ENCODE data around the gene PKLR. TPM values are rescaled to one million over a fixed set of nuclear protein-coding genes. Genes with fewer than 3 reads are reported as not detected.
A peak's percentile ranks its signal among the peaks of the same experiment; 100 is the strongest.
"Not testable (repeated sequence)": the region's sequence is repeated elsewhere in the genome, so short reads cannot be mapped to it uniquely, and the experiment has no call there.

Gene PKLR
- total and polyA plus RNA-seq, 12 donors = 0.11 TPM; not detected in 11

- 9 to 12% methylated on average over 47 of the region's 47 CpGs for WGBS, 2 donors
- Histone ChIP-seq H3K4me3 (peak overlapping the region in 7 of 10 donors; percentile 11 to 34 (median 23)), H3K4me1 (peaks cover 2 to 14% (median 6%) of the 10 kb centered on the region in 9 donors), H3K36me3 (no peaks in the 10 kb centered on the region), H3K27me3 (peaks cover 9 to 50% (median 32%) of the 10 kb centered on the region in 7 donors), H3K27ac (no peak overlapping the region), H3K9me3 (no peaks in the 10 kb centered on the region)
- ATAC-seq (peak in 5 of 8 donors; percentile 13 to 55 (median 41)), DNase-seq (no peak)
- intact Hi-C loops (cut with DNase I) = no loop called here
- TF ChIP-seq CTCF (IDR thresholded peaks at IDR 0.05) = no peak
These were observed 5.9 kb downstream of the PKLR start for GRCh38 chr1:155295183-155295941.

GRCh38 chr1:155294520-155295182 lies 6.6 kb downstream of the PKLR start:
- DNase-seq (no peak), ATAC-seq (peak in 4 of 8 donors; percentile 12 to 24 (median 15))
- 31 to 34% methylated on average over 46 of the region's 46 CpGs for WGBS, 2 donors
- Histone ChIP-seq H3K4me1 (peaks cover 2 to 14% (median 6%) of the 10 kb centered on the region in 9 donors), H3K27ac (no peak overlapping the region), H3K9me3 (no peaks in the 10 kb centered on the region), H3K27me3 (peaks cover 9 to 47% (median 33%) of the 10 kb centered on the region in 7 donors), H3K4me3 (peak overlapping the region in 5 of 10 donors; percentile 17 to 34 (median 25)), H3K36me3 (no peaks in the 10 kb centered on the region)
- TF ChIP-seq CTCF (IDR thresholded peaks at IDR 0.05) = no peak
- intact Hi-C loops (cut with DNase I) = no loop called here

GRCh38 chr1:155293086-155293749 lies 8.0 kb downstream of the PKLR start:
- no peak for ATAC-seq
- intact Hi-C loops (cut with DNase I) = no loop called here
- Histone ChIP-seq H3K9me3 (no peaks in the 10 kb centered on the region), H3K4me1 (peaks cover 2 to 14% (median 6%) of the 10 kb centered on the region in 9 donors), H3K27me3 (peaks cover 9 to 47% (median 33%) of the 10 kb centered on the region in 7 donors), H3K4me3 (no peak overlapping the region), H3K36me3 (no peaks in the 10 kb centered on the region), H3K27ac (no peak overlapping the region)
- 84 to 86% methylated on average over 17 of the region's 17 CpGs for WGBS, 2 donors
- TF ChIP-seq CTCF (IDR thresholded peaks at IDR 0.05) = no peak
- no peak for DNase-seq

- ATAC-seq; H3K4me3 ChIP-seq; H3K9me3 ChIP-seq; H3K27ac ChIP-seq; intact Hi-C loops (cut with DNase I); H3K36me3 ChIP-seq; DNase-seq: not testable (repeated sequence)
- H3K27me3 ChIP-seq = peaks cover 9 to 34% (median 22%) of the 10 kb centered on the region in 7 donors
- H3K4me1 ChIP-seq = peaks cover 2 to 14% (median 6%) of the 10 kb centered on the region in 9 donors
- 65 to 70% methylated on average over 10 of the region's 10 CpGs for WGBS, 2 donors
These were observed 10.2 kb downstream of the PKLR start for GRCh38 chr1:155291006-155291405.
